Activated CD4-positive, alpha-beta memory T cell treated with anti-CD3 and anti-CD28 coated beads for 36 hours (primary cell): Measurements from ENCODE around the gene INPP5E. TPM values are rescaled to one million over a fixed set of nuclear protein-coding genes. Genes with fewer than 3 reads are reported as not detected.

Experiments used
- CTCF ChIA-PET: fragments of 350-600 bp; sonication (Branson Sonifier 250); formaldehyde crosslinking; loops from one replicate; lab custom pipeline; 2021; ENCODE audit warnings: antibody characterized with exemption, inconsistent platforms; lab: Charles Lee
- POLR2A ChIA-PET: fragments of 350-600 bp; sonication (Branson Sonifier 250); formaldehyde crosslinking; loops from one replicate; lab custom pipeline; 2021; ENCODE audit warnings: antibody characterized with exemption; lab: Charles Lee
- DNase-seq: peaks from one replicate; pipeline ENCODE4 v3.0.0-alpha.2; 2020
- H3K27ac Mint-ChIP-seq: one replicate; pipeline ENCODE4 v1.8.0; 2021; ENCODE audit warnings: mixed read lengths
- H3K27me3 Mint-ChIP-seq: one replicate; pipeline ENCODE4 v1.8.0; 2021; ENCODE audit warnings: mixed read lengths
- H3K36me3 Mint-ChIP-seq: one replicate; pipeline ENCODE4 v1.8.0; 2021; ENCODE audit warnings: mixed read lengths
- H3K4me1 Mint-ChIP-seq: one replicate; pipeline ENCODE4 v1.8.0; 2021; ENCODE audit warnings: low read depth, mixed read lengths
- H3K4me3 Mint-ChIP-seq: one replicate; pipeline ENCODE4 v1.8.0; 2021; ENCODE audit warnings: mild to moderate bottlenecking, mixed read lengths
- H3K9me3 Mint-ChIP-seq: one replicate; pipeline ENCODE4 v1.8.0; 2021; ENCODE audit warnings: mixed read lengths
- intact Hi-C: fragments of 100-400 bp; cut with micrococcal nuclease; formaldehyde crosslinking; loops from one replicate; pipeline ENCODE4 v1.15.1; 2023
- total RNA-seq, 2 experiments: library from RNA; stranded (reverse); gene quantifications; one replicate each; pipeline ENCODE4 v1.2.3, GENCODE V29; 2021

INPP5E gene
- total RNA-seq, 2 experiments from 2014 or later, result 18.8 to 21.3 TPM

- peak overlapping the region; percentile 20 for H3K4me3 Mint-ChIP-seq
- intact Hi-C loops, result loop anchor here (2.0 kb wide), 1 partner anchor 161 kb away; the partner anchor contains the start of gene QSOX2
- no peak for DNase-seq
- peaks cover 71% of the 10 kb centered on the region for H3K4me1 Mint-ChIP-seq
- POLR2A ChIA-PET, result no interaction called here
- peak overlapping the region; percentile 96 for H3K27ac Mint-ChIP-seq
- peaks cover 60% of the 10 kb centered on the region for H3K36me3 Mint-ChIP-seq
- CTCF ChIA-PET, result no interaction called here
- H3K9me3 Mint-ChIP-seq, result no peaks in the 10 kb centered on the region
- no peaks in the 10 kb centered on the region for H3K27me3 Mint-ChIP-seq
Observed at GRCh38 chr9:136405481-136405880, 34.2 kb downstream of the INPP5E start.

- intact Hi-C loops, result loop anchor here (2.0 to 5.0 kb wide), 2 partner anchors 33 to 160 kb away; partner anchors contain the start of genes INPP5E and QSOX2
- CTCF ChIA-PET, result no interaction called here
Observed at GRCh38 chr9:136404801-136405136, 34.9 kb downstream of the INPP5E start.

GRCh38 chr9:136403915-136404800 is 35.5 kb downstream of the INPP5E start:
- ChIA-PET POLR2A (interaction anchor here (0.7 to 1.5 kb wide), 5 partner anchors 7 to 129 kb away, joined by 3 to 5 read pairs (median 3); partner anchors contain the start of gene DNLZ), CTCF (interaction anchor here (0.8 to 1.5 kb wide), 3 partner anchors 16 to 325 kb away, joined by 3 to 8 read pairs (median 4); partner anchors contain the start of gene DNLZ)
- Mint-ChIP-seq H3K27me3 (no peaks in the 10 kb centered on the region), H3K4me1 (peaks cover 65% of the 10 kb centered on the region), H3K27ac (peak overlapping the region; percentile 96), H3K36me3 (peaks cover 53% of the 10 kb centered on the region), H3K9me3 (no peaks in the 10 kb centered on the region), H3K4me3 (peak overlapping the region; percentile 65)
- intact Hi-C loops, result loop anchor here (1.0 to 5.0 kb wide), 5 partner anchors 33 to 159 kb away; partner anchors contain the start of genes DNLZ, INPP5E, QSOX2 and SEC16A
- peak; percentile 78 for DNase-seq

More at GRCh38 chr9:136404801-136405136, 34.9 kb downstream of the INPP5E start:
- H3K9me3 Mint-ChIP-seq, result no peaks in the 10 kb centered on the region
- peaks cover 70% of the 10 kb centered on the region for H3K4me1 Mint-ChIP-seq
- H3K27ac Mint-ChIP-seq, result peak overlapping the region; percentile 96
- DNase-seq, result no peak
- POLR2A ChIA-PET, result interaction anchor here (0.8 to 1.1 kb wide), 2 partner anchors 28 to 42 kb away, joined by 3 read pairs; partner anchors contain the start of gene DNLZ
- H3K27me3 Mint-ChIP-seq, result no peaks in the 10 kb centered on the region
- peak overlapping the region; percentile 65 for H3K4me3 Mint-ChIP-seq
- H3K36me3 Mint-ChIP-seq, result peaks cover 58% of the 10 kb centered on the region

GRCh38 chr9:136403538-136403914 is 36.1 kb downstream of the INPP5E start:
- peak; percentile 89 for DNase-seq
- Mint-ChIP-seq H3K36me3 (peaks cover 52% of the 10 kb centered on the region), H3K4me3 (peak overlapping the region; percentile 65), H3K27me3 (no peaks in the 10 kb centered on the region), H3K9me3 (no peaks in the 10 kb centered on the region), H3K4me1 (peaks cover 65% of the 10 kb centered on the region), H3K27ac (peak overlapping the region; percentile 96)
- POLR2A ChIA-PET, result interaction anchor here (0.7 to 1.5 kb wide), 5 partner anchors 8 to 129 kb away, joined by 3 to 5 read pairs (median 3); partner anchors contain the start of gene DNLZ
- CTCF ChIA-PET, result interaction anchor here (0.8 to 1.5 kb wide), 3 partner anchors 16 to 325 kb away, joined by 3 to 8 read pairs (median 4); partner anchors contain the start of gene DNLZ
- intact Hi-C loops, result loop anchor here (1.0 to 5.0 kb wide), 4 partner anchors 34 to 135 kb away; partner anchors contain the start of genes DNLZ, INPP5E and SEC16A

- Mint-ChIP-seq H3K4me1 (peaks cover 62% of the 10 kb centered on the region), H3K4me3 (no peak overlapping the region), H3K27me3 (no peaks in the 10 kb centered on the region), H3K36me3 (peaks cover 46% of the 10 kb centered on the region), H3K9me3 (no peaks in the 10 kb centered on the region), H3K27ac (peak overlapping the region; percentile 96)
- ChIA-PET CTCF (interaction anchor here (0.6 to 2.5 kb wide), 4 partner anchors 11 to 316 kb away, joined by 3 to 13 read pairs (median 4); partner anchors contain the start of gene DNLZ), POLR2A (interaction anchor here (1.8 kb wide), 1 partner anchor 39 kb away, joined by 5 read pairs; the partner anchor contains the start of gene DNLZ)
- DNase-seq, result no peak
- intact Hi-C loops, result loop anchor here (2.0 to 5.0 kb wide), 2 partner anchors 35 to 137 kb away; partner anchors contain the start of gene INPP5E
Observed at GRCh38 chr9:136402067-136402466, 37.6 kb downstream of the INPP5E start.

GRCh38 chr9:136401173-136401922 is 38.3 kb downstream of the INPP5E start:
- Mint-ChIP-seq H3K4me3 (no peak overlapping the region), H3K27ac (peak overlapping the region; percentile 96), H3K9me3 (no peaks in the 10 kb centered on the region), H3K4me1 (peaks cover 59% of the 10 kb centered on the region), H3K36me3 (peaks cover 44% of the 10 kb centered on the region), H3K27me3 (no peaks in the 10 kb centered on the region)
- POLR2A ChIA-PET, result interaction anchor here (0.7 to 1.8 kb wide), 3 partner anchors 8 to 38 kb away, joined by 3 to 7 read pairs (median 5); partner anchors contain the start of genes DNLZ, ENTR1 and PMPCA
- CTCF ChIA-PET, result interaction anchor here (0.6 to 2.5 kb wide), 12 partner anchors 8 to 317 kb away, joined by 3 to 19 read pairs (median 4); partner anchors contain the start of genes DNLZ, ENTR1 and PMPCA
- intact Hi-C loops, result loop anchor here (5.0 kb wide), 1 partner anchor 36 kb away; the partner anchor contains the start of gene INPP5E
- DNase-seq, result no peak

GRCh38 chr9:136400038-136400834 is 39.4 kb downstream of the INPP5E start, which contains the start of gene SNAPC4:
SNAPC4 (minus strand) TSS chr9:136400170; CDS start chr9:136398428, 1,742 bp downstream.
- peak; percentile 91 for DNase-seq
- Mint-ChIP-seq H3K9me3 (no peaks in the 10 kb centered on the region), H3K4me3 (peak within 1 kb of the TSS; percentile 83), H3K27me3 (no peaks in the 10 kb centered on the region), H3K36me3 (peaks cover 40% of the 10 kb centered on the region), H3K4me1 (peaks cover 50% of the 10 kb centered on the region), H3K27ac (peak within 1 kb of the TSS; percentile 76)
- CTCF ChIA-PET, result interaction anchor here (0.7 to 2.5 kb wide), 11 partner anchors 8 to 140 kb away, joined by 3 to 19 read pairs (median 4); partner anchors contain the start of genes DNLZ, ENTR1 and PMPCA
- POLR2A ChIA-PET, result interaction anchor here (0.7 to 1.8 kb wide), 3 partner anchors 9 to 37 kb away, joined by 3 to 7 read pairs (median 5); partner anchors contain the start of genes DNLZ, ENTR1 and PMPCA
- intact Hi-C loops, result loop anchor here (5.0 kb wide), 1 partner anchor 37 kb away; the partner anchor contains the start of gene INPP5E

- H3K27me3 Mint-ChIP-seq, result no peaks in the 10 kb centered on the region
- intact Hi-C loops, result loop anchor here (5.0 kb wide), 1 partner anchor 38 kb away; the partner anchor contains the start of gene INPP5E
- peak overlapping the region; percentile 83 for H3K4me3 Mint-ChIP-seq
- H3K27ac Mint-ChIP-seq, result peak overlapping the region; percentile 76
- DNase-seq, result peak; percentile 60
- ChIA-PET POLR2A (interaction anchor here (1.0 kb wide), 1 partner anchor 12 kb away, joined by 3 read pairs; no protein-coding TSS in a partner anchor), CTCF (interaction anchor here (1.2 to 2.5 kb wide), 4 partner anchors 10 to 86 kb away, joined by 5 to 19 read pairs (median 10); partner anchors contain the start of genes DNLZ, ENTR1 and PMPCA)
- H3K4me1 Mint-ChIP-seq, result peaks cover 42% of the 10 kb centered on the region
- no peaks in the 10 kb centered on the region for H3K9me3 Mint-ChIP-seq
- H3K36me3 Mint-ChIP-seq, result peaks cover 40% of the 10 kb centered on the region
Observed at GRCh38 chr9:136399176-136400037, 40.2 kb downstream of the INPP5E start.

- POLR2A ChIA-PET, result interaction anchor here (1.0 kb wide), 1 partner anchor 11 kb away, joined by 3 read pairs; no protein-coding TSS in a partner anchor
- Mint-ChIP-seq H3K27me3 (no peaks in the 10 kb centered on the region), H3K4me3 (peak overlapping the region; percentile 83), H3K4me1 (peaks cover 30% of the 10 kb centered on the region), H3K36me3 (peaks cover 41% of the 10 kb centered on the region), H3K27ac (no peak overlapping the region), H3K9me3 (no peaks in the 10 kb centered on the region)
- CTCF ChIA-PET, result interaction anchor here (1.0 kb wide), 1 partner anchor 35 kb away, joined by 3 read pairs; the partner anchor contains the start of gene DNLZ
- intact Hi-C loops, result no loop called here
- DNase-seq, result no peak
Observed at GRCh38 chr9:136398286-136398685, 41.4 kb downstream of the INPP5E start.
